MCF 10A (cell line): ENCODE data around the gene PRDM5. TPM values are rescaled to one million over a fixed set of nuclear protein-coding genes. Genes with fewer than 3 reads are reported as not detected.

Experiments
- BruUV-seq: library from RNA; stranded (reverse); fragments of 400-500 nt; replicated peaks from 2 replicates; lab custom pipeline; 2021; lab: Mats Ljungman, UMichigan
- CTCF ChIA-PET: fragments of 300-600 bp; sonication (Branson Sonifier 250); formaldehyde crosslinking; extraction: SDS; loops from one replicate; lab custom pipeline; 2021; ENCODE audit warnings: antibody characterized with exemption, inconsistent platforms; lab: Yijun Ruan, JAX
- POLR2A ChIA-PET: fragments of 300-600, 350-650 bp; sonication (Branson Sonifier 250); formaldehyde crosslinking; extraction: SDS; loops from one replicate; lab custom pipeline; 2020; ENCODE audit warnings: antibody characterized with exemption, inconsistent platforms; lab: Yijun Ruan, JAX
- DNase-seq: peaks from one replicate; pipeline ENCODE4 v3.0.0-alpha.2; 2018; ENCODE audit not compliant: unreplicated experiment
- H3K27ac Mint-ChIP-seq: one replicate; pipeline ENCODE4 v1.8.0; 2022; ENCODE audit warnings: mild to moderate bottlenecking, low read depth, mixed read lengths; ENCODE audit not compliant: unreplicated experiment
- H3K27me3 Mint-ChIP-seq: one replicate; pipeline ENCODE4 v1.8.0; 2022; ENCODE audit warnings: mixed read lengths; ENCODE audit not compliant: insufficient read depth, unreplicated experiment
- H3K36me3 Mint-ChIP-seq: one replicate; pipeline ENCODE4 v1.8.0; 2022; ENCODE audit warnings: mild to moderate bottlenecking, moderate library complexity, mixed read lengths; ENCODE audit not compliant: insufficient read depth, unreplicated experiment
- H3K4me1 Mint-ChIP-seq: one replicate; pipeline ENCODE4 v1.8.0; 2022; ENCODE audit warnings: mixed read lengths; ENCODE audit not compliant: insufficient read depth, unreplicated experiment
- H3K4me3 Mint-ChIP-seq: one replicate; pipeline ENCODE4 v1.8.0; 2022; ENCODE audit warnings: mild to moderate bottlenecking, moderate library complexity, mixed read lengths; ENCODE audit not compliant: unreplicated experiment
- H3K9me3 Mint-ChIP-seq: one replicate; pipeline ENCODE4 v1.8.0; 2022; ENCODE audit warnings: mixed read lengths; ENCODE audit not compliant: unreplicated experiment
- intact Hi-C: fragments of 100-400 bp; cut with micrococcal nuclease; formaldehyde crosslinking; loops from 2 replicates; pipeline ENCODE4 v1.14.1; 2022
- total RNA-seq: library from RNA; stranded (reverse); gene quantifications from 2 replicates; pipeline ENCODE4 v1.2.3, GENCODE V29; 2022
- TF ChIP-seq, protein P1 (sequence below): fragments of 200-600 bp; IDR thresholded peaks from one replicate; pipeline ENCODE4 v1.8.0; 2022; ENCODE audit warnings: antibody characterized with exemption, mild to moderate bottlenecking; ENCODE audit not compliant: unreplicated experiment

Gene PRDM5
- total RNA-seq, 1 experiment from 2014 or later: 7.3 TPM

DNA sequence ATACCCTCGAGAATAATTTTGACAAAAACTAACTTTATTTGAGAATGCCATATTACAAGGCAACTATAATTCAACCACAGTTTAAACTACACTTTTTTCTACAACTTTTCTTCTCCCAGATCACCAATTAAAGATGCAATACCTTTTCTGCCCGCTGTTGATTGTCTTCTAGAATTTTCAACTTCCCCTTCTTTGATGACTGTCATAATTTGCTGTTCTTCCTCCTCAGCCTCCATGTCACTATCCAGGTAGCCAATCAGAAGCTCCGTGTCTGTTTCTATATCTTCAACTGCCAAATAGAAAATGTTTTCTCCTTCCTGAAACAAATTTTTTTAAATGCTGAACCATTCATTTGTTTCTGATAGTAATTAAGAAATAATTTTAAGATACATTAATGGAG lies 101.5 kb downstream of the PRDM5 start:
- intact Hi-C loops: no loop called here
- POLR2A ChIA-PET: no interaction called here
- Mint-ChIP-seq H3K4me1 (no peaks in the 10 kb centered on the region), H3K9me3 (no peaks in the 10 kb centered on the region), H3K27me3 (no peaks in the 10 kb centered on the region), H3K4me3 (no peak overlapping the region), H3K27ac (no peak overlapping the region), H3K36me3 (no peaks in the 10 kb centered on the region)
- CTCF ChIA-PET: no interaction called here
- TF ChIP-seq, protein P1, sequence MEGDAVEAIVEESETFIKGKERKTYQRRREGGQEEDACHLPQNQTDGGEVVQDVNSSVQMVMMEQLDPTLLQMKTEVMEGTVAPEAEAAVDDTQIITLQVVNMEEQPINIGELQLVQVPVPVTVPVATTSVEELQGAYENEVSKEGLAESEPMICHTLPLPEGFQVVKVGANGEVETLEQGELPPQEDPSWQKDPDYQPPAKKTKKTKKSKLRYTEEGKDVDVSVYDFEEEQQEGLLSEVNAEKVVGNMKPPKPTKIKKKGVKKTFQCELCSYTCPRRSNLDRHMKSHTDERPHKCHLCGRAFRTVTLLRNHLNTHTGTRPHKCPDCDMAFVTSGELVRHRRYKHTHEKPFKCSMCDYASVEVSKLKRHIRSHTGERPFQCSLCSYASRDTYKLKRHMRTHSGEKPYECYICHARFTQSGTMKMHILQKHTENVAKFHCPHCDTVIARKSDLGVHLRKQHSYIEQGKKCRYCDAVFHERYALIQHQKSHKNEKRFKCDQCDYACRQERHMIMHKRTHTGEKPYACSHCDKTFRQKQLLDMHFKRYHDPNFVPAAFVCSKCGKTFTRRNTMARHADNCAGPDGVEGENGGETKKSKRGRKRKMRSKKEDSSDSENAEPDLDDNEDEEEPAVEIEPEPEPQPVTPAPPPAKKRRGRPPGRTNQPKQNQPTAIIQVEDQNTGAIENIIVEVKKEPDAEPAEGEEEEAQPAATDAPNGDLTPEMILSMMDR: no peak
- no TSS peak for BruUV-seq
- no peak for DNase-seq

DNA sequence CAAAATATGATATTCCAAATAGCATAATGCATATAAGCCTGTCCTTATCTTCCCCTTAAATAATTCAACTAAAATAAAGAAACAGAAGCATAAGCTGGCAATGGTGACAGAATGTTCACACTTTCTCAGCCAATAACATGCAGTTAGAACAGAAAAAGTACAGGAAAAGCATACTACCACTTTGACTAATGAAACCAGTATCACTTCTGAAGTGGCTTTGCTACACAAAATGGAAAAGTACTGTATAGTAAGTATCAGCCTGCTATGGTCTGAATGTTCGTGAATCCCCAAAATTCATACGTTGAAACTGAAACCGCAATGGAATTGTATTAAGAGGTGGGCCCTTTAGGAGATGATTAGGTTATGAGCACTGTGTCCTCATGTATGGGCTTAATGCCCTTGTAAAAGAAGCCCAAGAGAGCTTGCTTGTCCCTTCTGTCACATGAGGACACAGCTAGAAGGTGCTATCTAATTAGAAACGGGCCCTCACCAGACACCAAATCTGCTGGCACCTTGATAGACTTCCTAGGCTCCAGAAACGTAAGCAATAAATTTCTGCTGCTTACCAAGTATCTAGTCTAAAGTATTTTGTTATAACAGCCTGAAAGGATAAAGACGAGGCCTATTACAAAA lies 102.6 kb downstream of the PRDM5 start:
- intact Hi-C loops: no loop called here
- no peaks in the 10 kb centered on the region for H3K36me3 Mint-ChIP-seq
- no peak overlapping the region for H3K4me3 Mint-ChIP-seq
- H3K9me3 Mint-ChIP-seq: no peaks in the 10 kb centered on the region
- no peaks in the 10 kb centered on the region for H3K27me3 Mint-ChIP-seq
- POLR2A ChIA-PET: no interaction called here
- no peak overlapping the region for H3K27ac Mint-ChIP-seq
- BruUV-seq: no TSS peak
- CTCF ChIA-PET: no interaction called here
- DNase-seq: no peak
- H3K4me1 Mint-ChIP-seq: no peaks in the 10 kb centered on the region
- TF ChIP-seq, protein P1: no peak

DNA sequence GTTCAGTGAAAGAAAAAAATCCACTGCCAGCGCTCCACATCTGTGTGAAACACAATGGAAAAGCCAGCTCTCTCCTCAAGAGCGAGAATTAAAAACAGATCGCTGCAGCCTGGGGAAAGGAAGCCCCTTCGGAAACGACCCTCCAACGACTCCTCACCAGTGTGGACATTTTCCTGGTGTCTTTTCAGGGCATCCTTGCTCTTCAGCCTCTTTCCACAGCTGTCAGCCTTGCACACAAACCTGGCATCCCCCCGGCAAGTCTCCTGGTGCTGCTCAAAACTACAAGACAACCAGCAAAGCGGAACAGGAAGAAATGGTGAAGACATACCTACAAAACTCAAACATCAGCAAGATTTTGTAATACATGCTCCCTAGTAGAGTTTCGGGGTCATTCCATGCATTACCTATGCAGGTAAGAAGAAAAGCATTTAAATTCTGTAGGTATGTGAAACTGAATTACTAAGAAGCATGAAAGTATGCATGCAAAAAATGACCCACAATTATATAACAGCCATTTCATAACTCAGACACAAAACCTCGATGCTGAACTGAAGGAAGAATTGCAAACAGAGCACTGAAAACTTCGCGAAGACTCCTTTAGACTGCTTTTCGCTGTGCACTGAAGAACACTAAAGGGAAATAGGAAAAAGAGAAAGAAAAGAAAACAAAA lies 106.1 kb downstream of the PRDM5 start:
- Mint-ChIP-seq H3K4me3 (no peak overlapping the region), H3K36me3 (no peaks in the 10 kb centered on the region), H3K9me3 (no peaks in the 10 kb centered on the region), H3K27ac (no peak overlapping the region), H3K27me3 (no peaks in the 10 kb centered on the region), H3K4me1 (peaks cover 5% of the 10 kb centered on the region)
- no TSS peak for BruUV-seq
- TF ChIP-seq, protein P1: no peak
- DNase-seq: no peak
- ChIA-PET POLR2A (no interaction called here), CTCF (interaction anchor here (0.5 kb wide), 1 partner anchor 491 kb away, joined by 3 read pairs; no protein-coding TSS in a partner anchor)
- intact Hi-C loops: no loop called here

DNA sequence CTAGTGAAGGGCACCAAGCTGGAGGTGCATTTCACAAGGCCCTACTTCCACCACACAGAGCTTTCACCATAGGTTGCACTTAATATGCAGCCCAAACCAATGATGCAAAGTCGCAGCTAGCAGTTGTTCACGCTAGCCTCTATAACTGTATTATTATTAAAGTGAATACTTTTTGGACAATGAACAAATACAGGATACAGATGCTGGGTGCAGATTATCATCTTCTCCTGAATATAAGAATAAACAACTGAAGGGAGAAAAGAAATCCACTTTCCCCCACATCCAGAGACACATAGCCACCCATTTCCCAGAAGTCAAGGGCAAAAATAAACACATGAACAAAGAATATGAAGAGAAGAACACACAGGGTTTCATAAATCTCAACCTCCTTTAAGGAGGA lies 107.2 kb downstream of the PRDM5 start:
- BruUV-seq: no TSS peak
- CTCF ChIA-PET: no interaction called here

More for the DNA sequence above, 107.2 kb downstream of the PRDM5 start:
- H3K36me3 Mint-ChIP-seq: no peaks in the 10 kb centered on the region
- H3K27me3 Mint-ChIP-seq: no peaks in the 10 kb centered on the region
- no peak overlapping the region for H3K4me3 Mint-ChIP-seq
- no peak overlapping the region for H3K27ac Mint-ChIP-seq
- H3K4me1 Mint-ChIP-seq: peaks cover 5% of the 10 kb centered on the region
- no peaks in the 10 kb centered on the region for H3K9me3 Mint-ChIP-seq
- POLR2A ChIA-PET: no interaction called here
- TF ChIP-seq, protein P1: no peak
- no peak for DNase-seq
- intact Hi-C loops: no loop called here
